Measurements from ENCODE around the gene SUSD1. TPM values are rescaled to one million over a fixed set of nuclear protein-coding genes. Genes with fewer than 3 reads are reported as not detected.

The SUSD1 gene
- total and polyA plus RNA-seq, 2 of the 13 experiments (the other 11 are each of a cell fraction or from before 2014, with no cell fraction given), result 25.9 to 32.3 TPM

DNA sequence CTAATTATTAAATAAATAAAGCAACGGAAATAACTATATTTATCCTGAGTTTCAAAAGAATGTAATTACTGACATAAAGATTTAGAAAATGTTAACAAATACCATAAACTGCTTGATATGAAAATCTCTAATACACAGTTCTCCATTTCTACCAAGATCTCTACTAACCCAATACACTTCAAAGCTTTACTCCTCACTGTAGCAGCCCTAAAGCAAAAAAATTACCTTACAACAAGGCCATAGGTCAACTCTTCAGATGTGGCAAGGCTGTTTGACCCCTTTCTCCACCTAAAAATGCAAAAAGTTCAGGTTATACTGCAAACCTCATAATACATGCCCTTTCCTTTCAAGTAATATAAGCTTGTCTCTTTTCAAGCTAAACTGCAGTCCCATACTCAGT is 181.8 kb downstream of the SUSD1 start:
- POLR2A ChIA-PET, result no interaction called here
- BruUV-seq (replicated peaks), result no TSS peak
- no peak overlapping the region for H3K27ac ChIP-seq (ENCODE audit: extremely low read length, insufficient read depth, low read length)
- in situ Hi-C loops (cut with HindIII; ENCODE audit: extremely low pct_ligation_motif_present, low pct_unique_long_range_greater_than_20kb), result no loop called here
- H3K36me3 ChIP-seq (replicated peaks in 1 of 2; ENCODE audit: control insufficient read depth in 1 of 2, insufficient read depth in 2 of 2, low read length in 2 of 2), result no peaks in the 10 kb centered on the region
- H3K4me3 ChIP-seq (replicated peaks in 1 of 3; ENCODE audit: insufficient read depth in 1 of 3, low read depth in 2 of 3, low read length in 3 of 3), result no peak overlapping the region
- no peak for FAIRE-seq
- WGBS (ENCODE audit: low lambda C conversion rate), result 4% methylated on average over 1 of the region's 1 CpG
- H4K20me1 ChIP-seq (ENCODE audit: insufficient read depth, low read length), result no peaks in the 10 kb centered on the region
- no peak for ATAC-seq
- H2AFZ ChIP-seq (ENCODE audit: low read length), result no peak overlapping the region
- H3K9ac ChIP-seq (ENCODE audit: insufficient read depth, low read depth, low read length), result no peak overlapping the region
- intact Hi-C loops (cut with micrococcal nuclease; ENCODE audit: unreplicated experiment), result no loop called here
- no peaks in the 10 kb centered on the region for H3K9me3 ChIP-seq (ENCODE audit: low read length)
- no peaks in the 10 kb centered on the region for H3K27me3 ChIP-seq (ENCODE audit: control insufficient read depth in 1 of 2, insufficient read depth in 2 of 2, low read length in 2 of 2)
- peaks cover 23% of the 10 kb centered on the region for H3K4me1 ChIP-seq (ENCODE audit: insufficient read depth, low read length)
- no peak overlapping the region for H3K4me2 ChIP-seq (ENCODE audit: low read depth, low read length)
- CTCF ChIA-PET (ENCODE audit: low intra/inter-chr PET ratio, low total read pairs), result no interaction called here
- no peak for DNase-seq (ENCODE audit: low spot score)
- no peaks in the 10 kb centered on the region for H3K79me2 ChIP-seq (ENCODE audit: insufficient read depth, low read length)
- TF ChIP-seq, protein P1, sequence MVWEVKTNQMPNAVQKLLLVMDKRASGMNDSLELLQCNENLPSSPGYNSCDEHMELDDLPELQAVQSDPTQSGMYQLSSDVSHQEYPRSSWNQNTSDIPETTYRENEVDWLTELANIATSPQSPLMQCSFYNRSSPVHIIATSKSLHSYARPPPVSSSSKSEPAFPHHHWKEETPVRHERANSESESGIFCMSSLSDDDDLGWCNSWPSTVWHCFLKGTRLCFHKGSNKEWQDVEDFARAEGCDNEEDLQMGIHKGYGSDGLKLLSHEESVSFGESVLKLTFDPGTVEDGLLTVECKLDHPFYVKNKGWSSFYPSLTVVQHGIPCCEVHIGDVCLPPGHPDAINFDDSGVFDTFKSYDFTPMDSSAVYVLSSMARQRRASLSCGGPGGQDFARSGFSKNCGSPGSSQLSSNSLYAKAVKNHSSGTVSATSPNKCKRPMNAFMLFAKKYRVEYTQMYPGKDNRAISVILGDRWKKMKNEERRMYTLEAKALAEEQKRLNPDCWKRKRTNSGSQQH (CRISPR knock-in tag; IDR thresholded peaks at IDR 0.05; ENCODE audit: low read depth), result no peak
- TF ChIP-seq ELF1 (CRISPR knock-in tag; IDR thresholded peaks at IDR 0.05), result no peak
- no peak for TF ChIP-seq TCF12 (IDR thresholded peaks at IDR 0.05)
- no peak for TF ChIP-seq TCF12 (CRISPR knock-in tag; IDR thresholded peaks at IDR 0.05)
- TF ChIP-seq, protein P2, sequence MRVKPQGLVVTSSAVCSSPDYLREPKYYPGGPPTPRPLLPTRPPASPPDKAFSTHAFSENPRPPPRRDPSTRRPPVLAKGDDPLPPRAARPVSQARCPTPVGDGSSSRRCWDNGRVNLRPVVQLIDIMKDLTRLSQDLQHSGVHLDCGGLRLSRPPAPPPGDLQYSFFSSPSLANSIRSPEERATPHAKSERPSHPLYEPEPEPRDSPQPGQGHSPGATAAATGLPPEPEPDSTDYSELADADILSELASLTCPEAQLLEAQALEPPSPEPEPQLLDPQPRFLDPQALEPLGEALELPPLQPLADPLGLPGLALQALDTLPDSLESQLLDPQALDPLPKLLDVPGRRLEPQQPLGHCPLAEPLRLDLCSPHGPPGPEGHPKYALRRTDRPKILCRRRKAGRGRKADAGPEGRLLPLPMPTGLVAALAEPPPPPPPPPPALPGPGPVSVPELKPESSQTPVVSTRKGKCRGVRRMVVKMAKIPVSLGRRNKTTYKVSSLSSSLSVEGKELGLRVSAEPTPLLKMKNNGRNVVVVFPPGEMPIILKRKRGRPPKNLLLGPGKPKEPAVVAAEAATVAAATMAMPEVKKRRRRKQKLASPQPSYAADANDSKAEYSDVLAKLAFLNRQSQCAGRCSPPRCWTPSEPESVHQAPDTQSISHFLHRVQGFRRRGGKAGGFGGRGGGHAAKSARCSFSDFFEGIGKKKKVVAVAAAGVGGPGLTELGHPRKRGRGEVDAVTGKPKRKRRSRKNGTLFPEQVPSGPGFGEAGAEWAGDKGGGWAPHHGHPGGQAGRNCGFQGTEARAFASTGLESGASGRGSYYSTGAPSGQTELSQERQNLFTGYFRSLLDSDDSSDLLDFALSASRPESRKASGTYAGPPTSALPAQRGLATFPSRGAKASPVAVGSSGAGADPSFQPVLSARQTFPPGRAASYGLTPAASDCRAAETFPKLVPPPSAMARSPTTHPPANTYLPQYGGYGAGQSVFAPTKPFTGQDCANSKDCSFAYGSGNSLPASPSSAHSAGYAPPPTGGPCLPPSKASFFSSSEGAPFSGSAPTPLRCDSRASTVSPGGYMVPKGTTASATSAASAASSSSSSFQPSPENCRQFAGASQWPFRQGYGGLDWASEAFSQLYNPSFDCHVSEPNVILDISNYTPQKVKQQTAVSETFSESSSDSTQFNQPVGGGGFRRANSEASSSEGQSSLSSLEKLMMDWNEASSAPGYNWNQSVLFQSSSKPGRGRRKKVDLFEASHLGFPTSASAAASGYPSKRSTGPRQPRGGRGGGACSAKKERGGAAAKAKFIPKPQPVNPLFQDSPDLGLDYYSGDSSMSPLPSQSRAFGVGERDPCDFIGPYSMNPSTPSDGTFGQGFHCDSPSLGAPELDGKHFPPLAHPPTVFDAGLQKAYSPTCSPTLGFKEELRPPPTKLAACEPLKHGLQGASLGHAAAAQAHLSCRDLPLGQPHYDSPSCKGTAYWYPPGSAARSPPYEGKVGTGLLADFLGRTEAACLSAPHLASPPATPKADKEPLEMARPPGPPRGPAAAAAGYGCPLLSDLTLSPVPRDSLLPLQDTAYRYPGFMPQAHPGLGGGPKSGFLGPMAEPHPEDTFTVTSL (CRISPR knock-in tag; IDR thresholded peaks at IDR 0.05; ENCODE audit: borderline replicate concordance), result no peak
- TF ChIP-seq, protein P3, sequence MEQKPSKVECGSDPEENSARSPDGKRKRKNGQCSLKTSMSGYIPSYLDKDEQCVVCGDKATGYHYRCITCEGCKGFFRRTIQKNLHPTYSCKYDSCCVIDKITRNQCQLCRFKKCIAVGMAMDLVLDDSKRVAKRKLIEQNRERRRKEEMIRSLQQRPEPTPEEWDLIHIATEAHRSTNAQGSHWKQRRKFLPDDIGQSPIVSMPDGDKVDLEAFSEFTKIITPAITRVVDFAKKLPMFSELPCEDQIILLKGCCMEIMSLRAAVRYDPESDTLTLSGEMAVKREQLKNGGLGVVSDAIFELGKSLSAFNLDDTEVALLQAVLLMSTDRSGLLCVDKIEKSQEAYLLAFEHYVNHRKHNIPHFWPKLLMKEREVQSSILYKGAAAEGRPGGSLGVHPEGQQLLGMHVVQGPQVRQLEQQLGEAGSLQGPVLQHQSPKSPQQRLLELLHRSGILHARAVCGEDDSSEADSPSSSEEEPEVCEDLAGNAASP (CRISPR knock-in tag; IDR thresholded peaks at IDR 0.05; ENCODE audit: borderline replicate concordance), result no peak
- no peak for TF ChIP-seq ZBTB3 (CRISPR knock-in tag; IDR thresholded peaks at IDR 0.05; ENCODE audit: borderline replicate concordance, low read depth)
- TF ChIP-seq KLF15 (CRISPR knock-in tag; IDR thresholded peaks at IDR 0.05; ENCODE audit: borderline replicate concordance), result no peak
- TF ChIP-seq, protein P4, sequence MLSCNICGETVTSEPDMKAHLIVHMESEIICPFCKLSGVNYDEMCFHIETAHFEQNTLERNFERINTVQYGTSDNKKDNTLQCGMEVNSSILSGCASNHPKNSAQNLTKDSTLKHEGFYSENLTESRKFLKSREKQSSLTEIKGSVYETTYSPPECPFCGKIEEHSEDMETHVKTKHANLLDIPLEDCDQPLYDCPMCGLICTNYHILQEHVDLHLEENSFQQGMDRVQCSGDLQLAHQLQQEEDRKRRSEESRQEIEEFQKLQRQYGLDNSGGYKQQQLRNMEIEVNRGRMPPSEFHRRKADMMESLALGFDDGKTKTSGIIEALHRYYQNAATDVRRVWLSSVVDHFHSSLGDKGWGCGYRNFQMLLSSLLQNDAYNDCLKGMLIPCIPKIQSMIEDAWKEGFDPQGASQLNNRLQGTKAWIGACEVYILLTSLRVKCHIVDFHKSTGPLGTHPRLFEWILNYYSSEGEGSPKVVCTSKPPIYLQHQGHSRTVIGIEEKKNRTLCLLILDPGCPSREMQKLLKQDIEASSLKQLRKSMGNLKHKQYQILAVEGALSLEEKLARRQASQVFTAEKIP (CRISPR knock-in tag; IDR thresholded peaks at IDR 0.05; ENCODE audit: borderline replicate concordance), result no peak
- TF ChIP-seq ZNF552 (CRISPR knock-in tag; IDR thresholded peaks at IDR 0.05; ENCODE audit: borderline replicate concordance), result no peak
- no peak for TF ChIP-seq THYN1 (CRISPR knock-in tag; IDR thresholded peaks at IDR 0.05; ENCODE audit: borderline replicate concordance, low read depth)
- TF ChIP-seq, protein P5, sequence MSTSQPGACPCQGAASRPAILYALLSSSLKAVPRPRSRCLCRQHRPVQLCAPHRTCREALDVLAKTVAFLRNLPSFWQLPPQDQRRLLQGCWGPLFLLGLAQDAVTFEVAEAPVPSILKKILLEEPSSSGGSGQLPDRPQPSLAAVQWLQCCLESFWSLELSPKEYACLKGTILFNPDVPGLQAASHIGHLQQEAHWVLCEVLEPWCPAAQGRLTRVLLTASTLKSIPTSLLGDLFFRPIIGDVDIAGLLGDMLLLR (CRISPR knock-in tag; IDR thresholded peaks at IDR 0.05), result no peak
- TF ChIP-seq FOXK1 (CRISPR knock-in tag; IDR thresholded peaks at IDR 0.05; ENCODE audit: borderline replicate concordance, low read depth), result no peak
- no peak for TF ChIP-seq ZNF367 (CRISPR knock-in tag; IDR thresholded peaks at IDR 0.05; ENCODE audit: borderline replicate concordance)

Measured in HepG2 (cell line).